Right cardiac atrium (tissue), 5 donors: Measurements from ENCODE around the gene P3R3URF. TPM values are rescaled to one million over a fixed set of nuclear protein-coding genes. Genes with fewer than 3 reads are reported as not detected.

ENCODE experiments used
- ATAC-seq, 2 donors: fragments of 200-7000 bp; cut with Tn5 transposase; one replicate each; pipeline versions ENCODE4 v1.8.0 to v1.9.1; 2020; ENCODE audit warnings: moderate library complexity in 2 of 2, mild to moderate bottlenecking in 1 of 2
- DNase-seq, 3 donors: peaks; one replicate each; pipeline ENCODE4 v3.0.0-alpha.2; 2020
- H3K27ac ChIP-seq: one replicate; pipeline ENCODE4 v1.5.1; 2013; ENCODE audit warnings: mild to moderate bottlenecking, low read length, control low read depth, moderate library complexity
- H3K27me3 ChIP-seq: one replicate; pipeline ENCODE4 v1.6.1; 2013; ENCODE audit not compliant: control insufficient read depth, insufficient read depth
- H3K4me1 ChIP-seq: one replicate; pipeline ENCODE4 v1.6.1; 2013; ENCODE audit warnings: low read length; ENCODE audit not compliant: control insufficient read depth, insufficient read depth
- H3K4me3 ChIP-seq: one replicate; pipeline ENCODE4 v1.5.1; 2013; ENCODE audit warnings: low read length, control low read depth
- H3K9me3 ChIP-seq: one replicate; pipeline ENCODE4 v1.6.1; 2013; ENCODE audit warnings: low read length; ENCODE audit not compliant: control insufficient read depth
- WGBS: extraction: QIAGEN DNeasy Blood & Tissue Kit; methylation state at CpG from one replicate; pipeline ENCODE4 v1.1.7; 2013; 5-methylcytosine and 5-hydroxymethylcytosine counted together
- intact Hi-C, 4 donors: fragments of 100-400 bp; cut with DNase I; formaldehyde crosslinking; loops; one replicate each; pipeline versions ENCODE4 v1.11.0 to v1.14.0; 2022 to 2023
- polyA plus RNA-seq: library from polyadenylated mRNA; stranded (reverse); fragments of 200-250 nt; gene quantifications from one replicate; pipeline ENCODE4 v1.2.3, GENCODE V29; 2013
- total RNA-seq, 4 donors: library from RNA; stranded (reverse); fragmentation: NEBNext Ultra II Directional; extraction: Animal tissue kit (Norgen Biotek cat#: 25700); gene quantifications; one replicate each; pipeline ENCODE4 v1.2.1, GENCODE V29; 2021
- donor health status: healthy with polysubstance abuse.
- donor health status: DM: no; HTN: yes; CAD: no.
- donor health status: DM: no; HTN: no; CAD: no.
- donor health status: DM: no; HTN: yes; CAD: no; lungs with severe emphysema.
- donor health status: DM: yes; HTN: yes; CAD: no.

The P3R3URF gene
- total and polyA plus RNA-seq, 5 donors: not detected

- no peak overlapping the region for H3K4me3 ChIP-seq
- DNase-seq (peak; percentile 75 to 80 (median 80)), ATAC-seq (peak; percentile 54 to 68)
- H3K4me1 ChIP-seq: peaks cover 13% of the 10 kb centered on the region
- H3K27me3 ChIP-seq: no peaks in the 10 kb centered on the region
- H3K9me3 ChIP-seq: no peaks in the 10 kb centered on the region
- H3K27ac ChIP-seq: peak overlapping the region; percentile 85
- WGBS: 55% methylated on average over 8 of the region's 8 CpGs
- intact Hi-C loops: no loop called here
Observed at GRCh38 chr1:46183079-46183847, 7.0 kb upstream of the P3R3URF start.

- Histone ChIP-seq H3K4me3 (no peak overlapping the region), H3K9me3 (no peaks in the 10 kb centered on the region), H3K27me3 (no peaks in the 10 kb centered on the region), H3K4me1 (peaks cover 13% of the 10 kb centered on the region), H3K27ac (no peak overlapping the region)
- DNase-seq (no peak), ATAC-seq (no peak)
- intact Hi-C loops: loop anchor here in 3 of 4 donors (2.0 kb wide), 2 partner anchors 41 to 145 kb away; no protein-coding TSS in a partner anchor
- 67% methylated on average over 10 of the region's 10 CpGs for WGBS
Observed at GRCh38 chr1:46181343-46182260, 5.3 kb upstream of the P3R3URF start.

GRCh38 chr1:46180082-46180616, 3.9 kb upstream of the P3R3URF start:
- WGBS: 65% methylated on average over 12 of the region's 12 CpGs
- Histone ChIP-seq H3K27ac (no peak overlapping the region), H3K9me3 (no peaks in the 10 kb centered on the region), H3K4me1 (peaks cover 11% of the 10 kb centered on the region), H3K4me3 (no peak overlapping the region), H3K27me3 (no peaks in the 10 kb centered on the region)
- intact Hi-C loops: loop anchor here in 3 of 4 donors (2.0 kb wide), 2 partner anchors 43 to 143 kb away; no protein-coding TSS in a partner anchor
- DNase-seq: peak in 1 of 3 donors; percentile 58
- ATAC-seq: peak; percentile 2 to 7

GRCh38 chr1:46179138-46180081, 3.1 kb upstream of the P3R3URF start:
- Histone ChIP-seq H3K4me1 (peaks cover 16% of the 10 kb centered on the region), H3K9me3 (no peaks in the 10 kb centered on the region), H3K27me3 (no peaks in the 10 kb centered on the region), H3K27ac (peak overlapping the region; percentile 7), H3K4me3 (no peak overlapping the region)
- DNase-seq (peak; percentile 75 to 88 (median 81)), ATAC-seq (peak; percentile 82 to 84)
- WGBS: 12% methylated on average over 10 of the region's 10 CpGs
- intact Hi-C loops: loop anchor here (2.0 to 10.0 kb wide), 5 partner anchors 43 to 143 kb away; partner anchors contain the start of gene PIK3R3 (in 1 of the 4)

GRCh38 chr1:46175243-46175642, 1.0 kb downstream of the P3R3URF start:
- no peaks in the 10 kb centered on the region for H3K27me3 ChIP-seq
- intact Hi-C loops: loop anchor here in 3 of 4 donors (5.0 to 10.0 kb wide), 3 partner anchors 43 to 138 kb away; partner anchors contain the start of gene PIK3R3 (in 1 of the 3)
- no peak for ATAC-seq
- H3K27ac ChIP-seq: peak overlapping the region; percentile 77
- no peaks in the 10 kb centered on the region for H3K9me3 ChIP-seq
- no peak overlapping the region for H3K4me3 ChIP-seq
- 45% methylated on average over 3 of the region's 3 CpGs for WGBS
- H3K4me1 ChIP-seq: peaks cover 28% of the 10 kb centered on the region
- no peak for DNase-seq

- intact Hi-C loops: loop anchor here (5.0 to 10.0 kb wide), 3 partner anchors 42 to 137 kb away; partner anchors contain the start of gene PIK3R3 (in 2 of the 4)
- WGBS: 33% methylated on average over 11 of the region's 11 CpGs
- Histone ChIP-seq H3K27me3 (no peaks in the 10 kb centered on the region), H3K4me1 (peaks cover 28% of the 10 kb centered on the region), H3K4me3 (no peak within 1 kb of the TSS), H3K27ac (peak within 1 kb of the TSS; percentile 77), H3K9me3 (no peaks in the 10 kb centered on the region)
- DNase-seq (peak; percentile 71 to 85 (median 75)), ATAC-seq (peak; percentile 83 to 85)
Observed at GRCh38 chr1:46174448-46175231, 1.6 kb downstream of the P3R3URF start, which contains the start of gene TSPAN1. Gene TSPAN1, plus strand, starts transcription at chr1:46175087. Its CDS starts 6,021 bp downstream, at chr1:46181108.

GRCh38 chr1:46173361-46173856, 2.9 kb downstream of the P3R3URF start:
- WGBS: 21% methylated on average over 4 of the region's 4 CpGs
- DNase-seq (peak in 1 of 3 donors; percentile 62), ATAC-seq (no peak)
- no peaks in the 10 kb centered on the region for H3K27me3 ChIP-seq
- H3K4me1 ChIP-seq: peaks cover 31% of the 10 kb centered on the region
- no peak overlapping the region for H3K4me3 ChIP-seq
- H3K27ac ChIP-seq: peak overlapping the region; percentile 77
- H3K9me3 ChIP-seq: no peaks in the 10 kb centered on the region
- intact Hi-C loops: loop anchor here in 2 of 4 donors (5.0 to 10.0 kb wide), 2 partner anchors 41 to 49 kb away; partner anchors contain the start of gene PIK3R3 (in 1 of the 2)

GRCh38 chr1:46172321-46172720, 4.0 kb downstream of the P3R3URF start:
- intact Hi-C loops: loop anchor here in 2 of 4 donors (5.0 to 10.0 kb wide), 2 partner anchors 40 to 48 kb away; partner anchors contain the start of gene PIK3R3 (in 1 of the 2)
- peaks cover 31% of the 10 kb centered on the region for H3K4me1 ChIP-seq
- DNase-seq (no peak), ATAC-seq (no peak)
- H3K27me3 ChIP-seq: no peaks in the 10 kb centered on the region
- no peaks in the 10 kb centered on the region for H3K9me3 ChIP-seq
- no peak overlapping the region for H3K4me3 ChIP-seq
- H3K27ac ChIP-seq: no peak overlapping the region
- WGBS: 83% methylated on average over 4 of the region's 4 CpGs

- WGBS: 42% methylated on average over 6 of the region's 6 CpGs
Observed at GRCh38 chr1:46171871-46172270, 4.4 kb downstream of the P3R3URF start.

More at GRCh38 chr1:46171871-46172270, 4.4 kb downstream of the P3R3URF start:
- no peak for ATAC-seq
- Histone ChIP-seq H3K9me3 (no peaks in the 10 kb centered on the region), H3K4me1 (peaks cover 32% of the 10 kb centered on the region), H3K27ac (peak overlapping the region; percentile 61), H3K27me3 (no peaks in the 10 kb centered on the region), H3K4me3 (no peak overlapping the region)
- intact Hi-C loops: loop anchor here in 2 of 4 donors (5.0 to 10.0 kb wide), 2 partner anchors 40 to 47 kb away; partner anchors contain the start of gene PIK3R3 (in 1 of the 2)
- no peak for DNase-seq
